Measurements from ENCODE around the gene GPR119. TPM values are rescaled to one million over a fixed set of nuclear protein-coding genes. Genes with fewer than 3 reads are reported as not detected.
"Not testable (repeated sequence)": the region's sequence is repeated elsewhere in the genome, so short reads cannot be mapped to it uniquely, and the experiment has no call there.

Gene GPR119
- not detected in 2 replicates for polyA plus RNA-seq (2013)

GRCh38 chrX:130385520-130385919, at the start of gene GPR119:
TSS of gene GPR119 (minus strand) at chrX:130385674. CDS start at chrX:130385447, 227 bp downstream.
- H2BK120ac ChIP-seq (ENCODE audit: insufficient read depth, low read length, poor library complexity) = no peak within 1 kb of the TSS
- H3K36me3 ChIP-seq (ENCODE audit: control insufficient read depth in 1 of 2, insufficient read depth in 2 of 2, low read length in 2 of 2) = no peaks in the 10 kb centered on the region
- H2BK12ac ChIP-seq (ENCODE audit: low read length) = no peak within 1 kb of the TSS
- H3K14ac ChIP-seq (ENCODE audit: low read length) = no peak within 1 kb of the TSS
- H4K91ac ChIP-seq (ENCODE audit: low read depth, low read length) = no peak within 1 kb of the TSS
- DNase-seq = no peak
- H3K4ac ChIP-seq (ENCODE audit: low read depth, low read length) = no peak within 1 kb of the TSS
- no peaks in the 10 kb centered on the region for H3K4me1 ChIP-seq (ENCODE audit: control insufficient read depth in 1 of 2, insufficient read depth in 2 of 2, low read length in 2 of 2)
- no peaks in the 10 kb centered on the region for H3K79me1 ChIP-seq (ENCODE audit: low read length)
- WGBS (ENCODE audit: extremely low coverage, insufficient coverage, insufficient read length) = no CpG with 5 or more reads among the region's 4 CpGs
- no peak within 1 kb of the TSS for H4K12ac ChIP-seq (ENCODE audit: low read depth, low read length)
- H3K23ac ChIP-seq (ENCODE audit: low read length) = no peak within 1 kb of the TSS
- no peaks in the 10 kb centered on the region for H3K79me2 ChIP-seq (ENCODE audit: control insufficient read depth, insufficient read depth, low read length, poor library complexity)
- H3K4me3 ChIP-seq (ENCODE audit: low read depth, low read length) = no peak within 1 kb of the TSS
- no peaks in the 10 kb centered on the region for H3K9me3 ChIP-seq (ENCODE audit: insufficient read depth, low read depth, low read length)
- no peak within 1 kb of the TSS for H4K8ac ChIP-seq (ENCODE audit: low read depth, low read length)
- no peak within 1 kb of the TSS for H3K27ac ChIP-seq (ENCODE audit: low read depth, low read length)
- H3K9ac ChIP-seq (ENCODE audit: low read length) = no peak within 1 kb of the TSS
- no peak within 1 kb of the TSS for H2AFZ ChIP-seq (ENCODE audit: insufficient read depth, low read length, poor library complexity)
- no peak within 1 kb of the TSS for H3K4me2 ChIP-seq (ENCODE audit: low read length)
- no peak within 1 kb of the TSS for H2AK5ac ChIP-seq (ENCODE audit: low read length)
- H3K27me3 ChIP-seq (ENCODE audit: insufficient read depth, low read length) = no peaks in the 10 kb centered on the region
- no peak within 1 kb of the TSS for H3K18ac ChIP-seq (ENCODE audit: low read length)
- no peak within 1 kb of the TSS for H2BK5ac ChIP-seq (ENCODE audit: low read depth, low read length, poor library complexity)

- H3K4me1 ChIP-seq (ENCODE audit: control insufficient read depth in 1 of 2, insufficient read depth in 2 of 2, low read length in 2 of 2); H3K9ac ChIP-seq (ENCODE audit: low read length); H3K18ac ChIP-seq (ENCODE audit: low read length); H4K91ac ChIP-seq (ENCODE audit: low read depth, low read length); H3K4ac ChIP-seq (ENCODE audit: low read depth, low read length); H2BK12ac ChIP-seq (ENCODE audit: low read length); H3K9me3 ChIP-seq (ENCODE audit: insufficient read depth, low read depth, low read length); H2AFZ ChIP-seq (ENCODE audit: insufficient read depth, low read length, poor library complexity); H3K27me3 ChIP-seq (ENCODE audit: insufficient read depth, low read length); H3K36me3 ChIP-seq (ENCODE audit: control insufficient read depth in 1 of 2, insufficient read depth in 2 of 2, low read length in 2 of 2); H3K27ac ChIP-seq (ENCODE audit: low read depth, low read length); H3K79me2 ChIP-seq (ENCODE audit: control insufficient read depth, insufficient read depth, low read length, poor library complexity); H2BK5ac ChIP-seq (ENCODE audit: low read depth, low read length, poor library complexity); H3K4me3 ChIP-seq (ENCODE audit: low read depth, low read length); H4K12ac ChIP-seq (ENCODE audit: low read depth, low read length); H4K8ac ChIP-seq (ENCODE audit: low read depth, low read length); DNase-seq; H3K4me2 ChIP-seq (ENCODE audit: low read length); H2BK120ac ChIP-seq (ENCODE audit: insufficient read depth, low read length, poor library complexity); H3K14ac ChIP-seq (ENCODE audit: low read length); H3K23ac ChIP-seq (ENCODE audit: low read length); H3K79me1 ChIP-seq (ENCODE audit: low read length); H2AK5ac ChIP-seq (ENCODE audit: low read length): not testable (repeated sequence)
- no CpG with 5 or more reads among the region's 5 CpGs for WGBS (ENCODE audit: extremely low coverage, insufficient coverage, insufficient read length)
Observed at GRCh38 chrX:130429236-130429635, 43.8 kb upstream of the GPR119 start.

GRCh38 chrX:130426531-130426930, 41.1 kb upstream of the GPR119 start:
- Histone ChIP-seq H2BK5ac (ENCODE audit: low read depth, low read length, poor library complexity) (no peak overlapping the region), H3K23ac (ENCODE audit: low read length) (no peak overlapping the region)

GRCh38 chrX:130419263-130419662, 33.8 kb upstream of the GPR119 start:
- Histone ChIP-seq H3K27me3 (ENCODE audit: insufficient read depth, low read length) (no peaks in the 10 kb centered on the region), H4K8ac (ENCODE audit: low read depth, low read length) (no peak overlapping the region), H3K36me3 (ENCODE audit: control insufficient read depth in 1 of 2, insufficient read depth in 2 of 2, low read length in 2 of 2) (peaks cover 0 to 3% of the 10 kb centered on the region in 2 experiments), H3K9ac (ENCODE audit: low read length) (no peak overlapping the region), H2BK5ac (ENCODE audit: low read depth, low read length, poor library complexity) (no peak overlapping the region), H3K4me2 (ENCODE audit: low read length) (no peak overlapping the region), H4K12ac (ENCODE audit: low read depth, low read length) (no peak overlapping the region), H3K79me2 (ENCODE audit: control insufficient read depth, insufficient read depth, low read length, poor library complexity) (no peaks in the 10 kb centered on the region), H3K9me3 (ENCODE audit: insufficient read depth, low read depth, low read length) (no peaks in the 10 kb centered on the region), H3K18ac (ENCODE audit: low read length) (no peak overlapping the region), H3K23ac (ENCODE audit: low read length) (no peak overlapping the region), H3K27ac (ENCODE audit: low read depth, low read length) (no peak overlapping the region), H3K4me1 (ENCODE audit: control insufficient read depth in 1 of 2, insufficient read depth in 2 of 2, low read length in 2 of 2) (no peaks in the 10 kb centered on the region), H3K79me1 (ENCODE audit: low read length) (no peaks in the 10 kb centered on the region), H2AFZ (ENCODE audit: insufficient read depth, low read length, poor library complexity) (no peak overlapping the region), H3K4ac (ENCODE audit: low read depth, low read length) (no peak overlapping the region), H2AK5ac (ENCODE audit: low read length) (no peak overlapping the region), H2BK120ac (ENCODE audit: insufficient read depth, low read length, poor library complexity) (no peak overlapping the region), H2BK12ac (ENCODE audit: low read length) (no peak overlapping the region), H3K4me3 (ENCODE audit: low read depth, low read length) (no peak overlapping the region), H4K91ac (ENCODE audit: low read depth, low read length) (no peak overlapping the region), H3K14ac (ENCODE audit: low read length) (no peak overlapping the region)
- WGBS (ENCODE audit: extremely low coverage, insufficient coverage, insufficient read length) = no CpG with 5 or more reads among the region's 2 CpGs
- DNase-seq = no peak

More at GRCh38 chrX:130426531-130426930, 41.1 kb upstream of the GPR119 start:
- Histone ChIP-seq H3K18ac (ENCODE audit: low read length) (no peak overlapping the region), H3K79me1 (ENCODE audit: low read length) (no peaks in the 10 kb centered on the region), H3K4ac (ENCODE audit: low read depth, low read length) (no peak overlapping the region), H3K4me2 (ENCODE audit: low read length) (no peak overlapping the region), H4K91ac (ENCODE audit: low read depth, low read length) (no peak overlapping the region), H2AK5ac (ENCODE audit: low read length) (no peak overlapping the region), H2AFZ (ENCODE audit: insufficient read depth, low read length, poor library complexity) (no peak overlapping the region), H4K12ac (ENCODE audit: low read depth, low read length) (no peak overlapping the region), H3K14ac (ENCODE audit: low read length) (no peak overlapping the region), H3K9me3 (ENCODE audit: insufficient read depth, low read depth, low read length) (no peaks in the 10 kb centered on the region), H4K8ac (ENCODE audit: low read depth, low read length) (no peak overlapping the region), H2BK12ac (ENCODE audit: low read length) (no peak overlapping the region), H3K4me1 (ENCODE audit: control insufficient read depth in 1 of 2, insufficient read depth in 2 of 2, low read length in 2 of 2) (no peaks in the 10 kb centered on the region), H3K36me3 (ENCODE audit: control insufficient read depth in 1 of 2, insufficient read depth in 2 of 2, low read length in 2 of 2) (no peaks in the 10 kb centered on the region), H3K79me2 (ENCODE audit: control insufficient read depth, insufficient read depth, low read length, poor library complexity) (no peaks in the 10 kb centered on the region), H3K9ac (ENCODE audit: low read length) (no peak overlapping the region), H3K4me3 (ENCODE audit: low read depth, low read length) (no peak overlapping the region), H3K27ac (ENCODE audit: low read depth, low read length) (no peak overlapping the region), H3K27me3 (ENCODE audit: insufficient read depth, low read length) (no peaks in the 10 kb centered on the region), H2BK120ac (ENCODE audit: insufficient read depth, low read length, poor library complexity) (no peak overlapping the region)
- WGBS (ENCODE audit: extremely low coverage, insufficient coverage, insufficient read length) = no CpG with 5 or more reads among the region's 6 CpGs
- DNase-seq = no peak

Measured in trophoblast cell (in vitro differentiated cells and primary cell).